ENCODE results near the gene AUP1. TPM values are rescaled to one million over a fixed set of nuclear protein-coding genes. Genes with fewer than 3 reads are reported as not detected.
A peak's percentile ranks its signal among the peaks of the same experiment; 100 is the strongest.

AUP1 gene
- total and polyA plus RNA-seq, 7 donors: 46.5 to 178 (median 82.0) TPM

- Histone ChIP-seq H3K9me3 (no peaks in the 10 kb centered on the region), H3K27ac (peak overlapping the region; percentile 84 to 92 (median 89)), H3K4me1 (peaks cover 0 to 34% (median 24%) of the 10 kb centered on the region in 4 donors), H3K27me3 (no peaks in the 10 kb centered on the region), H3K4me3 (peak overlapping the region; percentile 72 to 96 (median 84)), H3K36me3 (peaks cover 22 to 42% (median 32%) of the 10 kb centered on the region in 4 donors)
- 2 to 3% methylated on average over 54 of the region's 54 CpGs for WGBS, 2 donors
- TF ChIP-seq CTCF (IDR thresholded peaks at IDR 0.05) (no peak), POLR2AphosphoS5 (IDR thresholded peaks at IDR 0.05) (peak in 1 of 4 donors; percentile 7)
- intact Hi-C loops (cut with DNase I): loop anchor here (2.0 kb wide), 1 partner anchor 18 kb away; no protein-coding TSS in a partner anchor
- DNase-seq: no peak
Measured at GRCh38 chr2:74530239-74531187, 1.0 kb upstream of the AUP1 start.

- H3K9me3 ChIP-seq: no peaks in the 10 kb centered on the region
- no peaks in the 10 kb centered on the region for H3K27me3 ChIP-seq
- WGBS, 2 donors: 12 to 16% methylated on average over 29 of the region's 29 CpGs
- intact Hi-C loops (cut with DNase I): loop anchor here (1.0 to 5.0 kb wide), 4 partner anchors 21 to 59 kb away; partner anchors contain the start of genes DOK1, PCGF1 and TTC31
- peaks cover 22 to 42% (median 32%) of the 10 kb centered on the region in 4 donors for H3K36me3 ChIP-seq
- no peak for TF ChIP-seq POLR2AphosphoS5 (IDR thresholded peaks at IDR 0.05)
- no peak for TF ChIP-seq EP300 (IDR thresholded peaks at IDR 0.05)
- TF ChIP-seq POLR2A (IDR thresholded peaks at IDR 0.05): no peak
- TF ChIP-seq CTCF (IDR thresholded peaks at IDR 0.05): no peak
- no peak for DNase-seq
- H3K27ac ChIP-seq: peak overlapping the region; percentile 84 to 92 (median 89)
- peak overlapping the region; percentile 72 to 96 (median 84) for H3K4me3 ChIP-seq
- H3K4me1 ChIP-seq: peaks cover 0 to 34% (median 24%) of the 10 kb centered on the region in 4 donors
Measured at GRCh38 chr2:74528600-74529356, 728 bp downstream of the AUP1 start.

- WGBS, 2 donors: 94% methylated on average over 9 of the region's 9 CpGs
- TF ChIP-seq POLR2A (IDR thresholded peaks at IDR 0.05) (no peak), EP300 (IDR thresholded peaks at IDR 0.05) (no peak), CTCF (IDR thresholded peaks at IDR 0.05) (no peak)
- DNase-seq: no peak
- Histone ChIP-seq H3K36me3 (peaks cover 22 to 32% (median 25%) of the 10 kb centered on the region in 4 donors), H3K27me3 (no peaks in the 10 kb centered on the region), H3K4me1 (peaks cover 0 to 34% (median 24%) of the 10 kb centered on the region in 4 donors), H3K27ac (no peak overlapping the region), H3K9me3 (no peaks in the 10 kb centered on the region), H3K4me3 (no peak overlapping the region)
- intact Hi-C loops (cut with DNase I): loop anchor here (2.0 to 5.0 kb wide), 2 partner anchors 27 to 60 kb away; partner anchors contain the start of gene DOK1
Measured at GRCh38 chr2:74527741-74528140, 1.8 kb downstream of the AUP1 start.

- H3K27ac ChIP-seq: no peak overlapping the region
- peaks cover 0 to 34% (median 23%) of the 10 kb centered on the region in 4 donors for H3K4me1 ChIP-seq
- TF ChIP-seq CTCF (IDR thresholded peaks at IDR 0.05) (no peak), POLR2AphosphoS5 (IDR thresholded peaks at IDR 0.05) (no peak), EP300 (IDR thresholded peaks at IDR 0.05) (no peak), POLR2A (IDR thresholded peaks at IDR 0.05) (no peak)
- peaks cover 21 to 28% (median 22%) of the 10 kb centered on the region in 4 donors for H3K36me3 ChIP-seq
- intact Hi-C loops (cut with DNase I): loop anchor here (5.0 kb wide), 1 partner anchor 61 kb away; no protein-coding TSS in a partner anchor
- 97% methylated on average over 11 of the region's 11 CpGs for WGBS, 2 donors
- no peaks in the 10 kb centered on the region for H3K9me3 ChIP-seq
- DNase-seq: no peak
- no peaks in the 10 kb centered on the region for H3K27me3 ChIP-seq
- no peak overlapping the region for H3K4me3 ChIP-seq
Measured at GRCh38 chr2:74526649-74527230, 2.8 kb downstream of the AUP1 start.
